T follicular helper cell (primary cell): Measurements from ENCODE around the gene MAP2.

Experiments used
- DNase-seq: peaks from one replicate; pipeline ENCODE4 v3.0.0-alpha.2; 2020; ENCODE audit warnings: low read depth

Gene MAP2

GRCh38 chr2:209424199-209424701 is 403 bp downstream of the MAP2 start:
- no peak for DNase-seq

- no peak for DNase-seq
Observed at GRCh38 chr2:209424781-209425470, 1.1 kb downstream of the MAP2 start.

GRCh38 chr2:209425471-209426071 is 1.7 kb downstream of the MAP2 start:
- no peak for DNase-seq

- DNase-seq = no peak
Observed at GRCh38 chr2:209426432-209426831, 2.6 kb downstream of the MAP2 start.

GRCh38 chr2:209431701-209432100 is 7.9 kb downstream of the MAP2 start:
- DNase-seq = no peak

GRCh38 chr2:209441541-209441940 is 17.7 kb downstream of the MAP2 start:
- DNase-seq = no peak

GRCh38 chr2:209442939-209443338 is 19.1 kb downstream of the MAP2 start:
- DNase-seq = no peak

GRCh38 chr2:209445485-209445884 is 21.6 kb downstream of the MAP2 start:
- no peak for DNase-seq

GRCh38 chr2:209451209-209451834 is 27.5 kb downstream of the MAP2 start:
- no peak for DNase-seq

GRCh38 chr2:209456489-209456888 is 32.6 kb downstream of the MAP2 start:
- DNase-seq = no peak

- DNase-seq = no peak
Observed at GRCh38 chr2:209458008-209458979, 34.4 kb downstream of the MAP2 start.

- no peak for DNase-seq
Observed at GRCh38 chr2:209459359-209459758, 35.5 kb downstream of the MAP2 start.

- DNase-seq = no peak
Observed at GRCh38 chr2:209460151-209460761, 36.4 kb downstream of the MAP2 start.

- no peak for DNase-seq
Observed at GRCh38 chr2:209463226-209463625, 39.4 kb downstream of the MAP2 start.

GRCh38 chr2:209463835-209464234 is 40.0 kb downstream of the MAP2 start:
- no peak for DNase-seq

GRCh38 chr2:209468846-209469245 is 45.0 kb downstream of the MAP2 start:
- DNase-seq = no peak

- no peak for DNase-seq
Observed at GRCh38 chr2:209469481-209469880, 45.6 kb downstream of the MAP2 start.

GRCh38 chr2:209470466-209470865 is 46.6 kb downstream of the MAP2 start:
- no peak for DNase-seq

GRCh38 chr2:209471037-209471436 is 47.2 kb downstream of the MAP2 start:
- DNase-seq = no peak

GRCh38 chr2:209472112-209472832 is 48.4 kb downstream of the MAP2 start:
- no peak for DNase-seq

- DNase-seq = no peak
Observed at GRCh38 chr2:209472871-209473270, 49.0 kb downstream of the MAP2 start.
